Keratinocyte (primary cell): ENCODE measurements around the gene ABCG1. TPM values are rescaled to one million over a fixed set of nuclear protein-coding genes. Genes with fewer than 3 reads are reported as not detected.

Source experiments
- DNase-seq: peaks from one replicate; pipeline ENCODE4 v3.0.0-alpha.2; 2011; ENCODE audit warnings: low read depth, missing footprints, low spot score
- FAIRE-seq: peaks from 2 replicates; lab custom pipeline; 2011; peaks lifted over from hg19 to GRCh38; lab: Jason Lieb, UNC
- H2AFZ ChIP-seq: 2 replicates; pipeline ENCODE4 v1.6.0; 2012; ENCODE audit warnings: low read length, control low read depth, inconsistent platforms; ENCODE audit not compliant: control insufficient read depth
- H3K27ac ChIP-seq: 2 replicates; pipeline ENCODE4 v1.5.1; 2011; ENCODE audit warnings: low read length; ENCODE audit not compliant: control insufficient read depth, insufficient read depth
- H3K27me3 ChIP-seq: 3 replicates; pipeline ENCODE4 v1.6.0; 2011; ENCODE audit warnings: low read length; ENCODE audit not compliant: control insufficient read depth, insufficient read depth; ENCODE audit errors: extremely low read depth
- H3K36me3 ChIP-seq, 2 experiments: 2 replicates in 1 of 2; 3 replicates in 1 of 2; pipeline ENCODE4 v1.5.1; 2011; ENCODE audit warnings: low read length in 2 of 2, mild to moderate bottlenecking in 1 of 2; ENCODE audit not compliant: control insufficient read depth in 2 of 2, insufficient read depth in 2 of 2; ENCODE audit errors: extremely low read depth in 1 of 2
- H3K4me1 ChIP-seq: 3 replicates; pipeline ENCODE4 v1.5.1; 2011; ENCODE audit warnings: low read length; ENCODE audit not compliant: control insufficient read depth, insufficient read depth; ENCODE audit errors: extremely low read depth
- H3K4me2 ChIP-seq: 3 replicates; pipeline ENCODE4 v1.6.0; 2011; ENCODE audit warnings: low read depth, low read length; ENCODE audit not compliant: control insufficient read depth, insufficient read depth; ENCODE audit errors: extremely low read depth
- H3K4me3 ChIP-seq, 3 experiments: fragments of 200-600 bp in 1 of 3; sonication (generic) in 1 of 3; 2 replicates in 2 of 3; 3 replicates in 1 of 3; pipeline ENCODE4 v1.5.1; 2011 to 2016; ENCODE audit warnings: low read length in 3 of 3, mild to moderate bottlenecking in 3 of 3, control low read depth in 2 of 3, inconsistent platforms in 1 of 3, low read depth in 1 of 3, mixed read lengths in 1 of 3, mixed run types in 1 of 3, moderate library complexity in 1 of 3; ENCODE audit not compliant: control insufficient read depth in 2 of 3, insufficient read depth in 2 of 3; ENCODE audit errors: extremely low read depth in 1 of 3
- H3K79me2 ChIP-seq: 2 replicates; pipeline ENCODE4 v1.6.0; 2012; ENCODE audit warnings: low read length; ENCODE audit not compliant: control insufficient read depth, insufficient read depth
- H3K9ac ChIP-seq: 3 replicates; pipeline ENCODE4 v1.6.0; 2011; ENCODE audit warnings: low read length; ENCODE audit not compliant: control insufficient read depth, insufficient read depth; ENCODE audit errors: extremely low read depth
- H3K9me1 ChIP-seq: 3 replicates; pipeline ENCODE4 v1.6.0; 2011; ENCODE audit warnings: low read length; ENCODE audit not compliant: control insufficient read depth, insufficient read depth; ENCODE audit errors: extremely low read depth
- H3K9me3 ChIP-seq: 2 replicates; pipeline ENCODE4 v1.5.1; 2012; ENCODE audit warnings: low read depth, low read length; ENCODE audit not compliant: control insufficient read depth
- H4K20me1 ChIP-seq: 3 replicates; pipeline ENCODE4 v1.6.0; 2011; ENCODE audit warnings: low read length; ENCODE audit not compliant: control insufficient read depth, insufficient read depth; ENCODE audit errors: extremely low read depth
- EZH2 ChIP-seq: IDR thresholded peaks from one replicate; pipeline ENCODE4 v1.6.1; 2012; ENCODE audit warnings: inconsistent platforms, mild to moderate bottlenecking, low read length, moderate library complexity
- dilution Hi-C: fragments of 300-500 bp; cut with MboI; formaldehyde crosslinking; loops from one replicate; pipeline ENCODE4 v1.7.0; 2020; ENCODE audit warnings: low sequenced_read_pairs; ENCODE audit not compliant: extremely low pct_ligation_motif_present
- polyA plus RNA-seq, 5 experiments: library from polyadenylated mRNA; depleted of rRNA in 3 of 5; stranded (reverse) in 3 of 5; stranded (forward) in 1 of 5; unstranded in 1 of 5; fragments of >200 nt; gene quantifications; 1 replicate in 1 of 5; 2 replicates in 3 of 5; 3 replicates in 1 of 5; pipeline versions ENCODE4 v1.2.1 to v1.2.3, GENCODE V29; 2011 to 2012; ENCODE audit warnings: missing spikeins in 2 of 5, low read depth in 1 of 5, low replicate concordance in 1 of 5
- TF ChIP-seq, protein P1 (sequence below), 3 experiments: IDR thresholded peaks in 1 of 3; conservative IDR thresholded peaks in 1 of 3; optimal IDR thresholded peaks in 1 of 3; 2 replicates in 2 of 3; 3 replicates in 1 of 3; pipeline versions ENCODE3 to v1.5.1; 2011; ENCODE audit warnings: low read length in 3 of 3, mild to moderate bottlenecking in 3 of 3, moderate library complexity in 2 of 3, control low read depth in 1 of 3, inconsistent platforms in 1 of 3; ENCODE audit not compliant: insufficient read depth in 2 of 3; ENCODE audit errors: extremely low read depth in 1 of 3

The ABCG1 gene
- polyA plus RNA-seq, 1 donor (not counting 4 experiments of a cell fraction or from before 2014, with no cell fraction given) = 3.3 TPM

DNA sequence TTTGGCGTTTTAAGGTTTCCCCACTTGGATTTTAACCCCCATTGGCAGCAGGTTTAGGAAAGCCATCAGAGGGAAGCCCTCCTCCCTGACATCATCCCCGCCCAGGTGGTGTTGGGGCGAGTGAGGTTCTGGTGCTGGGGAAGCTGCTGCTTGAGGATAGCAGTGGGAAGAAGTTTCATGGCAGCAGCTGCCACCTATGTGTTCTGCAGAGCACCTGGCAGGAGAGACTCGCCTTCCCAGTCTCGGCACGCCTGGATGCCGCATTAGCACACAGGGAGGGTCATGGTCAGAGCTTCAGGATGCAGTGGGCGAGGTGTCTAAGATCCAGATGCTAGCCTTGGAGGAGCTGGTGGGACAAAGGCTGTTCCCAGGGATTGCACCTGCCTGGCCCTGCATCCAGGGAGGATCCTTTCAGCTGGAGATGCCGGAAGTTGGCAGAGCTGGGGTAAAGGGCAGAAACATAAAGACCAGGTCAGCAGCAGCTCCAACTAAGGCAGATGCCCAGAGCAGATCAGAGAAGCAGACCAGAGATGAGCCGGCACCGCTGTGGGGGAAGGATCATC is 33.9 kb downstream of the ABCG1 start:
- Histone ChIP-seq H3K36me3 (no peaks in the 10 kb centered on the region), H4K20me1 (no peaks in the 10 kb centered on the region), H3K9ac (no peak overlapping the region), H3K9me3 (no peaks in the 10 kb centered on the region), H3K4me2 (no peak overlapping the region), H3K79me2 (no peaks in the 10 kb centered on the region), H3K4me1 (no peaks in the 10 kb centered on the region), H3K27me3 (peaks cover 20% of the 10 kb centered on the region), H3K27ac (no peak overlapping the region), H3K4me3 (no peak overlapping the region), H3K9me1 (no peaks in the 10 kb centered on the region), H2AFZ (no peak overlapping the region)
- DNase-seq (no peak), FAIRE-seq (no peak)
- dilution Hi-C loops = no loop called here
- TF ChIP-seq EZH2 = no peak
- TF ChIP-seq, protein P1, sequence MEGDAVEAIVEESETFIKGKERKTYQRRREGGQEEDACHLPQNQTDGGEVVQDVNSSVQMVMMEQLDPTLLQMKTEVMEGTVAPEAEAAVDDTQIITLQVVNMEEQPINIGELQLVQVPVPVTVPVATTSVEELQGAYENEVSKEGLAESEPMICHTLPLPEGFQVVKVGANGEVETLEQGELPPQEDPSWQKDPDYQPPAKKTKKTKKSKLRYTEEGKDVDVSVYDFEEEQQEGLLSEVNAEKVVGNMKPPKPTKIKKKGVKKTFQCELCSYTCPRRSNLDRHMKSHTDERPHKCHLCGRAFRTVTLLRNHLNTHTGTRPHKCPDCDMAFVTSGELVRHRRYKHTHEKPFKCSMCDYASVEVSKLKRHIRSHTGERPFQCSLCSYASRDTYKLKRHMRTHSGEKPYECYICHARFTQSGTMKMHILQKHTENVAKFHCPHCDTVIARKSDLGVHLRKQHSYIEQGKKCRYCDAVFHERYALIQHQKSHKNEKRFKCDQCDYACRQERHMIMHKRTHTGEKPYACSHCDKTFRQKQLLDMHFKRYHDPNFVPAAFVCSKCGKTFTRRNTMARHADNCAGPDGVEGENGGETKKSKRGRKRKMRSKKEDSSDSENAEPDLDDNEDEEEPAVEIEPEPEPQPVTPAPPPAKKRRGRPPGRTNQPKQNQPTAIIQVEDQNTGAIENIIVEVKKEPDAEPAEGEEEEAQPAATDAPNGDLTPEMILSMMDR (optimal IDR thresholded peaks at IDR 0.05 in 1 of 3, IDR thresholded peaks at IDR 0.05 in 1 of 3, conservative IDR thresholded peaks at IDR 0.05 in 1 of 3; ENCODE audit: extremely low read depth in 1 of 3, insufficient read depth in 2 of 3, low read length in 3 of 3) = no peak

DNA sequence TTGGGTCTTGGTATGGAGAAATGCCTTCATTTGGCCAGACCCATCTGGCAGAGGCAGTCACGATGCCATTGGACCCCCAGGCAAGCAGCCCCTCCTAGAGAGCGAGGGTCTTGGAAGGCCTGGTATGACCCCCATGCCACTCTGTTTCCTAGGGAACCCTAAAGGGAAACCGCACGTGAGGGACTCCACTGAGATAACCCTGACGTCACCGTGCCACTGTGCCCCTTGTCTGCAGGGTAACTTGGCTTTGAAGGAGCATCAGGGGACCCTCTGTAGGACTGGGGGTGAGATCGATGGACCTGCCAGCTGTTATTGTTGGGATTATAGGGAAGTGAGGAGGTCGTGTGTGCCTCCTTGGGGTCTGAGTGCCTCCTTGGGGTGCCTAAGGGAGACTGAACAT is 34.5 kb downstream of the ABCG1 start:
- no peak overlapping the region for H3K4me2 ChIP-seq
- no peaks in the 10 kb centered on the region for H3K79me2 ChIP-seq
- FAIRE-seq (no peak), DNase-seq (no peak)
- no peak overlapping the region for H3K27ac ChIP-seq
- peaks cover 20% of the 10 kb centered on the region for H3K27me3 ChIP-seq
- no peak overlapping the region for H3K4me3 ChIP-seq
- dilution Hi-C loops = no loop called here
- no peaks in the 10 kb centered on the region for H3K4me1 ChIP-seq
- no peaks in the 10 kb centered on the region for H4K20me1 ChIP-seq
- no peaks in the 10 kb centered on the region for H3K9me1 ChIP-seq
- no peak for TF ChIP-seq EZH2
- TF ChIP-seq, protein P1 (optimal IDR thresholded peaks at IDR 0.05 in 1 of 3, IDR thresholded peaks at IDR 0.05 in 1 of 3, conservative IDR thresholded peaks at IDR 0.05 in 1 of 3; ENCODE audit: extremely low read depth in 1 of 3, insufficient read depth in 2 of 3, low read length in 3 of 3) = no peak
- no peak overlapping the region for H2AFZ ChIP-seq
- no peak overlapping the region for H3K9ac ChIP-seq
- no peaks in the 10 kb centered on the region for H3K9me3 ChIP-seq
- no peaks in the 10 kb centered on the region for H3K36me3 ChIP-seq
